IPS-18c (cell line): ENCODE data around the gene PLPPR5.

Experiments
- H3K4me3 ChIP-seq: 2 replicates; pipeline ENCODE4 v1.7.0; 2013; ENCODE audit warnings: low read depth, mild to moderate bottlenecking, low read length, moderate library complexity; ENCODE audit not compliant: insufficient read depth
- H3K9me3 ChIP-seq: one replicate; pipeline ENCODE4 v1.6.1; 2013; ENCODE audit warnings: mild to moderate bottlenecking, low read length, moderate library complexity; ENCODE audit not compliant: control insufficient read depth, insufficient read depth

PLPPR5 gene

DNA sequence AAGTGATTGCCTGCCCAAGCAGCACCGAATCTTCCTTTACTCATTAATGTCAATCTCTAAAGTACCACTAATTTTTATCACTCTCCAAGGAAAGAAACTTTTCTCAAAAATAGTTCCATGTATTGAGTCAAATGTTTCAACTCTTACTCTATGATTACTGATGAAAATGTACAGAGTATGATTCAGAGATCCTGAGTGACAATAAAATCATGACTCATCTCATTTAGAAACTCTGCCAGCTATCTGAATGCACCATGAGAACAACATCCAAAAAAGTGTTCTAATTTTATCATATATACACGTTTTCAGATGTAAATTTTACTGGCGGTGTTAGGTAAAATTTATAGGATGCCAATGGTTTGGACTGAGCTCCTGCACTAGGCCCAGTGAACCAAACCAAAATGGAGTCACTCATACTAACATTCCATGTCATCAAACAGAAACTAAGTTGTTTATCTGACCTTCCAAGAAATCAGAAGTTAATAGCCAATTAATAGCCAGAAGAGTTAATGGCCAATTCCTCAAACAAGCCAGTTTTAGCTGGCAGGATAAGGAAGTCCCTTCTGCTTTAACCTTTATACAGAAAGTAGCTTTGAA, 22.6 kb downstream of the PLPPR5 start:
- Histone ChIP-seq H3K4me3 (no peak overlapping the region), H3K9me3 (peaks cover 4% of the 10 kb centered on the region)

DNA sequence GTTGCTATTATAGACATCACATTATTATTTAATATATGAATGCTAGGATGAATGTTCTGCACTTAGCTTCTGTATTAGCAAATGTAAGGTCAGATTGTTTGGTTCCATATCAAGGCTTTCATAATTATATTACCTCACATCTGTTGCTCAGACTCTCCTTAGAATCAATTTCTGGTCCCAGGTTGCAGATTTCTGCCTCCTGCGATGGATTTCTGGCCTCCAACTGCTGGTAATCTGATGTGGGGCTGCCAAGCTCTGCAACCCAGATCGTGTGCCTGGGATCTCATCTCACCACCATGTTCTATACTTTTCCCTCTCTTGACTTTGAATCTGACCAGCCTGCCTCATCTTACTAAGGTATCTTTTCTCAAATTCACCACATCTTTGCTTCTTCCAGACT, 25.2 kb downstream of the PLPPR5 start:
- H3K4me3 ChIP-seq, result no peak overlapping the region

DNA sequence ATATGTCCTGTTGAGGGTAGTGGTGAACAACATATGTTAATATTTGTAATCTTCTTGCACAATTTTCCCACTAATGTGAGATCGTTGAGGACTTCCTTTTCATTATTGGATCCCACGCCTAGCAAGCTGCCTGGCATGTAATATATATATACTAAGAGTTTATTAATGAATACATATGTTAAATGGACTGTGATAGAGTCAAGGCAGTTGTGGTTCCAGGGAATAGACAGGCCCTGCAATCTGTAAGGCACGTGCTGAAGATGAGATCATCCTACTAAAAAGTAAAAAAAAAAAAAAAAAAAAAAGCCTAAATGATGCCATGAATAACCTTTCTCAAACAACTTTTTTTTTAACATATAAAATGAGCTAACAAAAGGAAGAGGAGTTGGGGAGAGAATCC, 28.9 kb downstream of the PLPPR5 start:
- Histone ChIP-seq H3K4me3 (no peak overlapping the region), H3K9me3 (peaks cover 4% of the 10 kb centered on the region)

More for the DNA sequence above, 25.2 kb downstream of the PLPPR5 start:
- H3K9me3 ChIP-seq, result peaks cover 4% of the 10 kb centered on the region

DNA sequence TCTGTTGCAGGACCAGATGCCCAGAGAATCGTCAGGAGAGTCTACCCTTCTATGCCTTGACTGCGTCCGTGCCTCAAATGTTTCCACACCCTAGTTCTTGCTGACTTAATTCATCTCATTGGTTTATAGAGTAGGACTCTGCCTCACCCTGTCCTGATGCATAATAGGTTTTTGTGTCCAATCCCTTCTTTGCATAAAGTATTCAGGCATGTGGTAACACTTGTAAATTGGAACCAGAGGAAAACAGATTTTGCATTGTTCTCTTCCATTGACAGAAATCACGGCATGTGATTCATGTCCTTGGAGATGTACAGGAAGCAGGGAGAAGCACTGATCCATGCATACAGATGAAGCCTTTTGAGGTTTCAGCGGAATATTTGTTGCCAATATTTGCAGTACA, 29.5 kb downstream of the PLPPR5 start:
- peaks cover 4% of the 10 kb centered on the region for H3K9me3 ChIP-seq
- no peak overlapping the region for H3K4me3 ChIP-seq

DNA sequence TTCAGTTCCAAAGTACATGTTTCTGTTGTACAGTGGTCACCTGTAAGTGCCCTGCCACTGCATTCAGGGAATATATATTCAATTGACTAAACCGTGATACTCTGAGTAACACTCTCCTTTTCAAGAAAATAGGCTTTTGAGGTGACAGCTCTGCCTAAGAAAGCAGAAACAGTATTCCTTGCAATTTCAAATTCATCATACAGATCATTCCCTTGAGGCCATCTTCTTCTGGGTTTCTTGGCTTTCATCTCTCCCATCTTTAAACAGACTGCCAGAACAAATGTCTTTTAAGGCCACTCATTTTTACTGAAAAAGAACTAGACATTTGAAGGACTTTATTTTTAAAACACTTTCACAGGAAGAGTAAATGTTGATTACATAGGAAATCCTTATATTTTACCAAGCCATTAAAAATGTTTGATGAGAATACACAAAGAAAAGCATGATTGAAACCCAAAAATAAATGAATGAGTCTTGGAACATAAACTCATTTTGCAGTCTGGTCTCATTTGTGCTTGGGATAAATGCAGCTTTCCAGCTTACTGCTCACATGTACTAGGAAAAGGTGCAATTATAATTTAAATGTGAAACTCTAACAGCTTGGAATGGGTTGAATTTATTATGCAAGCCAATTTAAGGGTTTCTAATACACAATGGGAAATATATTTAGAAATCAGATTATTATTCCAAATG, 34.7 kb downstream of the PLPPR5 start:
- Histone ChIP-seq H3K4me3 (no peak overlapping the region), H3K9me3 (no peaks in the 10 kb centered on the region)

DNA sequence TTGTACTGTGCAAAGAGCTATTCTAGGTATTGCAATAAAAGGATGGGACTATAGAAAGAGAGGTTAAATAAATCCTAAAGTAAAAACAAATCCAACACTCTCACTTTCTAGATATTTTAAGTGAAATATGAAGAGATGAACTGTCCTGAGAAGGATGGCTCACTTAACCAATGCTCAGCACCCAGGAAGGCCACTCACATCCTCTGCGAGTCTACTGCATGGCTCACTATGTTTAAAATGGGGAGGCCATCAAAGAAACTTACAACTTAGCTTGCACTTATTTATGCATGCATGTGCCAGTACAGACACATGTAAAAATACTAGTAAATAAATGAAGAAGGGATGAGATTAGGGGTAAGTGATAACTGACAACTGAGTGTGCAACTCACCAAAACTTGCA, 37.5 kb downstream of the PLPPR5 start:
- Histone ChIP-seq H3K9me3 (no peaks in the 10 kb centered on the region), H3K4me3 (no peak overlapping the region)

DNA sequence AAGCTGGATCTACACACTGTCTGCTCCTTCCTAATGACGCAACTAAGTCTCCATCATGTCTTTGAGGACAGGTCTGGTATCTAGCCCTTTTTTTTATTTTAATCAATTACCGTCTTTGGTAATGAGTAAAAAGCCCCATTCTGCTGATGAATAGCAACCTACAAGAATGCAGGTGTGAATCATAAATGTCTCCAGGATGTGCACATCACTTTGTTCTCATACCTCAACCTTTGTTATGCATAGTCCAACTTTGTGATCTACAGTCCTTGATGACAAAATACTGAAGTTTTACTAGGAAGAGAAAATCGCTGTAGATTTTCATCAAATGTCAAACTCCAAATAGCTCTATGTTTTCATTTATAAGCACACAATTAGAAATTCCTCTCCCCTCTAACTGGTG, 39.3 kb downstream of the PLPPR5 start:
- no peaks in the 10 kb centered on the region for H3K9me3 ChIP-seq
- H3K4me3 ChIP-seq, result no peak overlapping the region

DNA sequence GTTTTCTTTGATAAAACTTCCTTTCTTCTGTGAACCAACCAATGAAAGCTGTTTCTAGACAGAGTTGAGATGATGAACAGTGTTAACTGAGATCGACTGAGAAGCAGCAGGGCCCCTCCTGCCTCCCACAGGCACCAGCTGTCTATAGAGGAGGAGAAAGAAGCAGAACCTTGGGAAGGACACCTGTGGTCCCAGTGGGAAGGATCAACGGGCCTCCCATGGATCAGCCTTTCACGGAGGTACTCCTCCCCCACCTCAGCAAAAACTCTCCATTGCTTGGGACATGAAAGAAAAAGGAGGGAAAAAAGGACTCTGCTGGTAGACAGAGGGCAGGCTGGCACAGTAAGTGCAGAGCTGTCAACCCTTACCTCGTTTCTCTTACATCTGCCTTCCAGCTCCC, 40.5 kb downstream of the PLPPR5 start:
- H3K4me3 ChIP-seq, result no peak overlapping the region
- no peaks in the 10 kb centered on the region for H3K9me3 ChIP-seq

DNA sequence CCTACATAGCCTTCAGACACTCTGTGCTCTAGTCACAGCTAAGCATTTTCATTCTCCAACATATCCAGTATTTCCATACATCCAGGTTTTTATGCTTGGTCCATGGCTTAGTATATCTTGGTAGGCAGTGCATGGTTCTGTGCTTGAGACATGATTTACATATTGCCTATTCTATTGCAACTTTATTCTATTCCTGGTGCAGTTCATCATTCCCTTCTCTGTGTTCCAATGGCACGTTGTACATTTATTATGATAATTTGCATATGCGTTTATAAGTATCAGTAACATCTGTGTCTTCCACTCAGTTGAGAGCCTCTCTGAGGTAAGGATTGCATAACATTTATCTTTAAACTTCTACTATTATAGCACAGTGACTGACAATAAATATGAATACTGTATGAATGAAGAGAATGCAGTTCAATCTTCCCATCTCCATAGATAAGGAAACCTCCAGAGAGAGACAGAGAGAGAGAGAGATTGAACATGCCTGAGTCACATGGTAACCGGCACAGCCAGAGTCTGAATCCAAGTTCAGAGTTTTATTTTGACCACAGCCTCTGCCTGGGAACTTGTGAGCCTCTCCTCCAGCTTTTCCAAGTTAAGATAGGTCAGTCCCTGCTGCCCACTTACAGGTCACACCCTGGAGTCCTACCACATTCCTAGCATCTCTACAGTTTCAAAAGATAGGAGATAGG, 41.5 kb downstream of the PLPPR5 start:
- Histone ChIP-seq H3K9me3 (no peaks in the 10 kb centered on the region), H3K4me3 (no peak overlapping the region)

DNA sequence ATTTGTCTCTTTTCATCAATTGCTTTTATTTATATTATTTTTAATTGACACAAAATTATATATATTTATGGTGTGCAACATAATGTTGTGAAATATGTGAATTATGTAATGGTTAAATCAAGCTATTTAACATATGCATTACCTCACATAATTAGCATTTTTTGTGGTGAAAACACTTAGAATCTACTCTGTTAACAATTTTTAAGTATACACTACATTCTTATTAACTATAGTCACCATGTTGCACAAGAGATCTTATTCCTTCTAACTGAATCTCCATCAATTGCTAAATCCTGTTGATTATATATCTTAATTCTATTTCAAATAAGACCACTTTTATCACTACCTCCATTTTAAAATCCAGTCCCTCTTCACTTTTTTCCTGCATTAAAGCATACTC, 42.5 kb downstream of the PLPPR5 start:
- Histone ChIP-seq H3K4me3 (no peak overlapping the region), H3K9me3 (no peaks in the 10 kb centered on the region)

DNA sequence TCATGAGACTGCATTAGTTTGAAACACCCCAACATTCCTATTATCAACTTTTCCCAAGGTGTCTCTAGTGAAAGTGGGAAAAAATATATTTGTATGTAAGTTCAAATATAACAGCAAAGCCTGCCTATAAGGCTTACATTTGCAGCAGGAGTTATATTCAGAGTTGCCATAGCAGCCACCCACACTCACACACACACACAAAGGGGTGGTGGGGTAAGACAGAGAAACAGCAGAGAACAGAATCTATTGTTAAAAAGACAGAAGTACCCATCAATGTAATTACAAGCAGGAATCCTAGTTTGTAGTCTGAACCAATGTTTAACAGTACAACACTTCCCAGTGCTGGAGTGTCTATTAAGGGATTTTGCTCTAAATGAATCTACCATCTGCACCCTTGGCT, 55.0 kb downstream of the PLPPR5 start:
- Histone ChIP-seq H3K4me3 (no peak overlapping the region), H3K9me3 (no peaks in the 10 kb centered on the region)

DNA sequence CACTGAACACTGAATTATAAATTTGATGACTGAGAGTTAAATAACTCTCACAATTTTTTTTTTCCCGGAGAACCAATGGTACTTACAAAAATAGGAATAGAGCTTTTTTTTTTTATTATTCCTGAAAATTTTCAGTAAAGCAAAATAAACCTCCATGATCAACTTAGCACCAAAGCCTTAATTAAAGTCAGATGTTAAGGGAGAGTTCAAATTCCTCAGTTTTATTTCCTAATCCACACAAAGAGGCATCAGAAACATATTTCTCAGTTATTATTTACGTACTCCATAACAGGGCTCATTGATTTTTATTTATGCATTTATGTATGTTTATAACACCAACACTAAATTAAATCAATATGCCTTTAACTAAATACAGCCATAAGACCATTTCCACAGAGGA, 55.5 kb downstream of the PLPPR5 start:
- H3K4me3 ChIP-seq, result no peak overlapping the region
- H3K9me3 ChIP-seq, result no peaks in the 10 kb centered on the region

DNA sequence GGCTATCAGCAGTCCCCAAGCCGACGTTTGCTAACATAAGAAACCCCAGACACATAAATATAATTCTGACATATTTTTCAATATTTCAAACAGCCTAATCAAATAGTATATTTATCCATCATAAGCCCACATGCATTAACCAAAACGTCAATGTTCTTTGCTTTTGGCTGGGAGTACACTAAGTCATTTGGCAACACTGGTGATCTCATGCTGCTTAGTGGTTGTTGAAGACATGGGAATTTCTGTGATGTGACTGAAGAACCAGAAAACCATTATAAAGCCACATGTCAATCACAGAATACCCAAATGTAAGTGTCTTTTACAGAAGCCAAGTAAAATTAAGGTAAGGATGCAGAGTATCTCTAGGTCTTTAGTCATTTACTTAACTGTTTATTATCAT, 57.6 kb downstream of the PLPPR5 start:
- no peak overlapping the region for H3K4me3 ChIP-seq
- H3K9me3 ChIP-seq, result no peaks in the 10 kb centered on the region

DNA sequence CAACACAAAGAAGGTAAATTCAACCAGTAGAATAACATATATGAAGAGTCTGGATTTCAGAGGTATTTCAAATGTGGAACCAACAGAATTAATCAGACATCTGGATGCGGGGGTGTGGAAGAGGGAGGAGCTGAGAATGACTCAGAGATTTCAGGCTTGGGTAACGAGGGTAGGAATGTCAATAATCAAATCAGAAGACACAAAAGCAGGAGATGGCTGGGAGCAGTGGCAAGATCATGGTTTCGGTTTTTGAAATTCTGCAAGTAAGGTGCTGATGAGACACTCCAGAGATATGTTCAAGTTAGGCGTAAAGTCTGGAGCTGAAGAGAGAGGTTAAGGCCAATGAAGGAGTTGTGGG, 64.0 kb downstream of the PLPPR5 start:
- H3K4me3 ChIP-seq, result no peak overlapping the region
- no peaks in the 10 kb centered on the region for H3K9me3 ChIP-seq

DNA sequence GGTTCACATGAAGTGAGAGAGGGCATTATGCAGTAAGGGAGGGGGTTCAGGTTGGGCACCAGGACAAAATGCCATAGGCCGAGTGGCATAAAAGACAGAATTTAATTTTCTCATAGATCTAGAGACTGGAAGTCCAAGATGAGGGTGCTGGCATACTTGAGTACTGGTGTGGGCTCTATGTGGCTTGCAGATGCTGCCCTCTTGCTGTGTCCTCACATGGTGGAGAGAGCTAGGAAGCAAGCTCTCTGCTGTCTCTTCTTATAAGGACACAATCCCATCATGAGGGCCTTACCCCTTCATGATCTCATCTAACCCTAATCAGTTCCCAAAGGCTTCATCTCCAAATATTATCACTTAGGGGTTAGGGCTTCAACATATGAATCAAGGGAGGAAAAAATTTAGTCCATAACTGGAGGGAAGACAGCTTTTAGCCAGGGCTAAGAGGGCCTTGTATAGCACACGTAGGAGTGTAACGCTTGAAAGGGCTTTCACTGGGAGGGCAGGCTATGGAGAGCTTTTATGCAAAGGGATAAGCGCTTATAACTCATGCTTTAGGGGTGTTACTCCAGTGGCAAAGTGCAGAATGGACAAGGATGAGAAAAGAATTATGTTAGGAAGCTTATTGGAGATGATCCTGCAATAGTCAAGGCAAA, 64.5 kb downstream of the PLPPR5 start:
- Histone ChIP-seq H3K4me3 (no peak overlapping the region), H3K9me3 (no peaks in the 10 kb centered on the region)

DNA sequence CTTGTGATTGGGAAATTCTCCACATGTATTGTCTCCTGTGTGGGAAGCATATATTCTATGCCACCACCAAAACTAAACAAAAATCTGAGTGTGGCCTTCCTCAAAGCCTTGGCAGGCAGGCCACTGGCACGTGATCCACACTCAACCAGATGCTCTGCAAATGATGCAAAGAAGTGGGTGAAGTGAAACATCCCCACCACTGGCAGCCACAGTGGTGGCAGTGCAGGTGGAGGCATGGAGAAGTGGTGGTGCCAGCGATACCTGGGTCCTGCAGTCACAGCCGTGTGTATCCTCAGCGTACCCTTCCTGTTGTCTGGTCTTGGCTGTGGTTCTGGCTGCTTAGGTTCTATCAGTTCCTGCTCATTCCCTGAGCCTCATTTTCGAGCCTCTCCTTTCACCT, 65.2 kb downstream of the PLPPR5 start:
- H3K4me3 ChIP-seq, result no peak overlapping the region
- H3K9me3 ChIP-seq, result no peaks in the 10 kb centered on the region

DNA sequence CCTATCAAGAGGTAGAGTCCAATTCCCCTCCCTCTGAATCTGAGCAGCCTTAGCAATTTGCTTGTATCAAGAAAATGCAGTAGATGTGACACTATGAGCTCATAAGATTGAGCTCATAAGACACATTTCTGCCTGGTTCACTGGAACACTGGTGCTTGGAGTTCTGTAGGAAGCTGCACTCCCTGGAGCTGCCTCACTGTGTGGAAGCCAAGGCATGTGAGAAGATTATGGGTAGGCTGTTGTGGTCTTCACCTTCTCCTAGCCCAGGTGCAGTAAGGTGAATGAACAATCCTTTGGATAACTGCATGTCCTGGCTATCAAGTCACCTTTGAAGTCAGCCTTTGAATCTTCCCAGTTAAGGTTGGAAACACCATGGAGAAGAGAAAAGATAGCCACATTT, 67.3 kb downstream of the PLPPR5 start:
- Histone ChIP-seq H3K4me3 (no peak overlapping the region), H3K9me3 (no peaks in the 10 kb centered on the region)

DNA sequence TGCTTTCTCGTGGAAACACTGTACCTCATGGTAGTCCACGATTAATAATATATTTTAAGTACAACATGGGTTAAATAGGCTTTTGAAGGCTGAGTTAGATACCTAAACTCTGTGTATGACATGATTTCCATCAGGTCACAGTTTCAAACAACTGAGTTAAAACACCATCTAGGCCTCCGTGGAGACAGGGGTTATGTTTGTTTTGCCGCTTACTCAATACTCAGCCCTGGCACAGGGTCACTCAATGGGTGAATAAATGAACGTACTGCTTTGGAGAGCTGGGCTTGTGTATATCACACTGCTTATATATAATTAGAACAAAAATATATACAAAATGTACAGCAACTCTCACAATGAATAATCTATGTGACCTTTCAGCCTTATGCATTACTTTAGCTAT, 72.5 kb downstream of the PLPPR5 start:
- H3K9me3 ChIP-seq, result no peaks in the 10 kb centered on the region
- no peak overlapping the region for H3K4me3 ChIP-seq
